ENCODE measurements around the gene RNASEH2C.
A peak's percentile ranks its signal among the peaks of the same experiment; 100 is the strongest.
"Not testable (repeated sequence)": the region's sequence is repeated elsewhere in the genome, so short reads cannot be mapped to it uniquely, and the experiment has no call there.

RNASEH2C gene

GRCh38 chr11:65717906-65718305 is 2.7 kb downstream of the RNASEH2C start:
- no peak for DNase-seq (ENCODE audit: low read depth in 2 of 3, low spot score in 2 of 3)

- DNase-seq (ENCODE audit: low read depth in 2 of 3, low spot score in 2 of 3) = no peak
These were observed 3.7 kb downstream of the RNASEH2C start for GRCh38 chr11:65716774-65717405.

- DNase-seq (ENCODE audit: low read depth in 2 of 3, low spot score in 2 of 3) = no peak
These were observed 4.3 kb downstream of the RNASEH2C start for GRCh38 chr11:65716302-65716701.

GRCh38 chr11:65714433-65714832 is 6.2 kb downstream of the RNASEH2C start:
- DNase-seq (ENCODE audit: low read depth in 2 of 3, low spot score in 2 of 3) = no peak

- DNase-seq (ENCODE audit: low read depth in 2 of 3, low spot score in 2 of 3) = no peak
These were observed 7.2 kb downstream of the RNASEH2C start for GRCh38 chr11:65713212-65713969.

GRCh38 chr11:65712633-65713076 is 7.9 kb downstream of the RNASEH2C start:
- no peak for DNase-seq (ENCODE audit: low read depth in 2 of 3, low spot score in 2 of 3)

- DNase-seq (ENCODE audit: low read depth in 2 of 3, low spot score in 2 of 3) = peak; percentile 93 to 97 (median 96)
These were observed 8.6 kb downstream of the RNASEH2C start, which contains the start of gene KAT5 for GRCh38 chr11:65711785-65712632. TSS of gene KAT5 (plus strand) at chr11:65712252. CDS start at chr11:65712268, 16 bp downstream.

- DNase-seq (ENCODE audit: low read depth in 2 of 3, low spot score in 2 of 3) = no peak
These were observed 10.2 kb downstream of the RNASEH2C start for GRCh38 chr11:65710421-65710820.

GRCh38 chr11:65709661-65710060 is 10.9 kb downstream of the RNASEH2C start:
- no peak for DNase-seq (ENCODE audit: low read depth in 2 of 3, low spot score in 2 of 3)

- DNase-seq (ENCODE audit: low read depth in 2 of 3, low spot score in 2 of 3) = no peak
These were observed 12.1 kb downstream of the RNASEH2C start for GRCh38 chr11:65708451-65708850.

- DNase-seq (ENCODE audit: low read depth in 2 of 3, low spot score in 2 of 3) = not testable (repeated sequence)
These were observed 13.6 kb downstream of the RNASEH2C start for GRCh38 chr11:65707002-65707401.

- DNase-seq (ENCODE audit: low read depth in 2 of 3, low spot score in 2 of 3) = peak in 2 of 3 experiments; percentile 41 to 59
These were observed 14.3 kb downstream of the RNASEH2C start for GRCh38 chr11:65706303-65706763.

GRCh38 chr11:65703846-65704245 is 16.8 kb downstream of the RNASEH2C start:
- DNase-seq (ENCODE audit: low read depth in 2 of 3, low spot score in 2 of 3) = no peak

GRCh38 chr11:65701686-65702085 is 18.9 kb downstream of the RNASEH2C start:
- DNase-seq (ENCODE audit: low read depth in 2 of 3, low spot score in 2 of 3) = no peak

GRCh38 chr11:65700399-65700798 is 20.2 kb downstream of the RNASEH2C start:
- DNase-seq (ENCODE audit: low read depth in 2 of 3, low spot score in 2 of 3) = no peak

GRCh38 chr11:65699306-65699705 is 21.3 kb downstream of the RNASEH2C start:
- no peak for DNase-seq (ENCODE audit: low read depth in 2 of 3, low spot score in 2 of 3)

- no peak for DNase-seq (ENCODE audit: low read depth in 2 of 3, low spot score in 2 of 3)
These were observed 22.4 kb downstream of the RNASEH2C start for GRCh38 chr11:65698205-65698604.

GRCh38 chr11:65696802-65697552 is 23.6 kb downstream of the RNASEH2C start:
- no peak for DNase-seq (ENCODE audit: low read depth in 2 of 3, low spot score in 2 of 3)

- no peak for DNase-seq (ENCODE audit: low read depth in 2 of 3, low spot score in 2 of 3)
These were observed 24.9 kb downstream of the RNASEH2C start for GRCh38 chr11:65695459-65696241.

- no peak for DNase-seq (ENCODE audit: low read depth in 2 of 3, low spot score in 2 of 3)
These were observed 28.2 kb downstream of the RNASEH2C start for GRCh38 chr11:65692367-65692766.

Measured in activated CD8-positive, alpha-beta memory T cell treated with anti-CD3 and anti-CD28 coated beads for 48 hours (primary cell).